ENCODE data around the gene TTC21A. TPM values are rescaled to one million over a fixed set of nuclear protein-coding genes. Genes with fewer than 3 reads are reported as not detected.

The TTC21A gene
- total RNA-seq, 1 donor from 2014 or later, result 3.9 TPM

DNA sequence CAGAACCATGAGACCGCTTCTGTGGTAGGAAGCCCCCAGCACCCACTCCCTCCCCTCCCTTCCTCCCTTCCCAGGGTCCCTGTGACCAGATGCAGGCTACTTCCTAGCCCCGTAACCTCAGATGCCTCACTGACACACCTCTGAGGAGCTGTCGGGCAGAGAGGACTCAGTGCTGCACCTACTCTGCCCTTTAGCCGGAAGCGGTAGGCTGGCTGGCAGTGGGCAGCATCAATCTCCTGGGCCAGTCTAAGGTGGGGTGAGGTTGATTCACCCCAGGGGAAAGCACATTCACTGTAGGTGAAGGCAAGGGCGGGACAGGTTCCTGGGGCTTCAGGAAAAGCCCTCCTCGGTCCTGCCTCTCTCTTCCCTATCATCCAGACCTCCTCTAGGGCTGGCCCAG is 26.8 kb downstream of the TTC21A start:
- no peak overlapping the region for H2AFZ ChIP-seq (ENCODE audit: low read depth, low read length)
- H3K4me1 Mint-ChIP-seq (ENCODE audit: low read depth, unreplicated experiment), result peaks cover 5% of the 10 kb centered on the region
- DNase-seq (ENCODE audit: low read depth), result no peak
- H3K4me2 ChIP-seq (ENCODE audit: low read length), result no peak overlapping the region
- H3K36me3 ChIP-seq (ENCODE audit: insufficient read depth, low read length), result peaks cover 2% of the 10 kb centered on the region
- H3K9me3 Mint-ChIP-seq (ENCODE audit: unreplicated experiment), result no peaks in the 10 kb centered on the region
- no peaks in the 10 kb centered on the region for H3K79me2 ChIP-seq (ENCODE audit: insufficient read depth, low read length)
- no peaks in the 10 kb centered on the region for H3K9me3 ChIP-seq (ENCODE audit: insufficient read depth, low read depth, low read length)
- peaks cover 19% of the 10 kb centered on the region for H4K20me1 ChIP-seq (ENCODE audit: insufficient read depth, low read length)
- H3K4me1 ChIP-seq (ENCODE audit: insufficient read depth, low read length), result no peaks in the 10 kb centered on the region
- no peak overlapping the region for H3K4me3 Mint-ChIP-seq (ENCODE audit: unreplicated experiment)
- no peaks in the 10 kb centered on the region for H3K27me3 ChIP-seq (ENCODE audit: insufficient read depth, low read length)
- no peak overlapping the region for H3K9ac ChIP-seq (ENCODE audit: low read length)
- FAIRE-seq, result no peak
- no peak overlapping the region for H3K27ac ChIP-seq (ENCODE audit: low read depth, low read length)
- H3K36me3 Mint-ChIP-seq (ENCODE audit: low read depth, unreplicated experiment), result peaks cover 20% of the 10 kb centered on the region
- TF ChIP-seq, protein P1, sequence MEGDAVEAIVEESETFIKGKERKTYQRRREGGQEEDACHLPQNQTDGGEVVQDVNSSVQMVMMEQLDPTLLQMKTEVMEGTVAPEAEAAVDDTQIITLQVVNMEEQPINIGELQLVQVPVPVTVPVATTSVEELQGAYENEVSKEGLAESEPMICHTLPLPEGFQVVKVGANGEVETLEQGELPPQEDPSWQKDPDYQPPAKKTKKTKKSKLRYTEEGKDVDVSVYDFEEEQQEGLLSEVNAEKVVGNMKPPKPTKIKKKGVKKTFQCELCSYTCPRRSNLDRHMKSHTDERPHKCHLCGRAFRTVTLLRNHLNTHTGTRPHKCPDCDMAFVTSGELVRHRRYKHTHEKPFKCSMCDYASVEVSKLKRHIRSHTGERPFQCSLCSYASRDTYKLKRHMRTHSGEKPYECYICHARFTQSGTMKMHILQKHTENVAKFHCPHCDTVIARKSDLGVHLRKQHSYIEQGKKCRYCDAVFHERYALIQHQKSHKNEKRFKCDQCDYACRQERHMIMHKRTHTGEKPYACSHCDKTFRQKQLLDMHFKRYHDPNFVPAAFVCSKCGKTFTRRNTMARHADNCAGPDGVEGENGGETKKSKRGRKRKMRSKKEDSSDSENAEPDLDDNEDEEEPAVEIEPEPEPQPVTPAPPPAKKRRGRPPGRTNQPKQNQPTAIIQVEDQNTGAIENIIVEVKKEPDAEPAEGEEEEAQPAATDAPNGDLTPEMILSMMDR (IDR thresholded peaks at IDR 0.05; ENCODE audit: insufficient read depth, low read depth, low read length), result no peak
- TF ChIP-seq EZH2 (IDR thresholded peaks at IDR 0.05; ENCODE audit: insufficient read depth, low read length), result no peak
- no peak overlapping the region for H3K4me3 ChIP-seq (ENCODE audit: insufficient read depth, low read depth, low read length)
- H3K27ac Mint-ChIP-seq (ENCODE audit: unreplicated experiment), result no peak overlapping the region
- peaks cover 14% of the 10 kb centered on the region for H3K27me3 Mint-ChIP-seq (ENCODE audit: low read depth, unreplicated experiment)

DNA sequence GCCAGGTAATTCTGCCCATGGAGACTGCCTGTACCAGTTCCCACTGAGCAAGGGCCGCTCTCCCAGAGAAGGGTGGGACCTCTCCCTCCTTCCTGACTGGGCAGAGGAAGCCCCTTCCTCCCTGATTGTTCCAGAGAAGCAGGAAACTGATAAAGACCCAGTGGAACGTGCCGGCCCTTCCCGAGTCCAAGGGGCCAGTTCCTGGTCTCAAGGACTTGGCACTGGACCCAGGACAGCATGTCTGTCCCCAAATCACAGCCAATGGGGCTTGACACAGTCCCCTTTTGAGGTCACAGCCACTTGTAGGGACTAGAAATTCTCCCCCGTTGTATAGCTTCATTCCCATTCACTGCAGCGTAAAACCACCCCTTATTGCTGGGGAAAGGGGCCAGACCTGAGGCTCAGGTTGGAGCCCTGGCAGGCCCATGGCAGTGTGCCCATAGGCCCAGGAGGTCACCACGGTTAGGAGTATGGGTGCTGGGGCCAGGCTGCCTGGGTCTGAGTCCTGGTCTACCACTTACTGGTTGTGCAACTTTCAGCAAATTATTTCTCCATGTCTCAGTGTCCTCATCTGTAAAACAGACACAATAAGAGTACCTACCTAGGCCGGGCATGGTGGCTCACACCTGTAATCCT is 27.8 kb downstream of the TTC21A start:
- DNase-seq (ENCODE audit: low read depth), result no peak
- Histone ChIP-seq H3K4me1 (ENCODE audit: insufficient read depth, low read length) (no peaks in the 10 kb centered on the region), H2AFZ (ENCODE audit: low read depth, low read length) (no peak overlapping the region), H3K9ac (ENCODE audit: low read length) (no peak overlapping the region), H3K4me3 (ENCODE audit: insufficient read depth, low read depth, low read length) (no peak overlapping the region), H4K20me1 (ENCODE audit: insufficient read depth, low read length) (peaks cover 29% of the 10 kb centered on the region), H3K9me3 (ENCODE audit: insufficient read depth, low read depth, low read length) (no peaks in the 10 kb centered on the region), H3K4me2 (ENCODE audit: low read length) (no peak overlapping the region), H3K27me3 (ENCODE audit: insufficient read depth, low read length) (no peaks in the 10 kb centered on the region), H3K27ac (ENCODE audit: low read depth, low read length) (no peak overlapping the region), H3K36me3 (ENCODE audit: insufficient read depth, low read length) (peaks cover 6% of the 10 kb centered on the region), H3K79me2 (ENCODE audit: insufficient read depth, low read length) (peaks cover 9% of the 10 kb centered on the region)
- no peak for FAIRE-seq
- no peak overlapping the region for H3K4me3 Mint-ChIP-seq (ENCODE audit: unreplicated experiment)
- H3K27me3 Mint-ChIP-seq (ENCODE audit: low read depth, unreplicated experiment), result peaks cover 14% of the 10 kb centered on the region
- no peak overlapping the region for H3K27ac Mint-ChIP-seq (ENCODE audit: unreplicated experiment)
- no peak for TF ChIP-seq EZH2 (IDR thresholded peaks at IDR 0.05; ENCODE audit: insufficient read depth, low read length)
- TF ChIP-seq, protein P1 (IDR thresholded peaks at IDR 0.05; ENCODE audit: insufficient read depth, low read depth, low read length), result no peak
- H3K36me3 Mint-ChIP-seq (ENCODE audit: low read depth, unreplicated experiment), result peaks cover 25% of the 10 kb centered on the region
- H3K9me3 Mint-ChIP-seq (ENCODE audit: unreplicated experiment), result no peaks in the 10 kb centered on the region
- H3K4me1 Mint-ChIP-seq (ENCODE audit: low read depth, unreplicated experiment), result peaks cover 15% of the 10 kb centered on the region

Measured in astrocyte (in vitro differentiated cells and primary cell).